Posterior vena cava (tissue), 2 donors: Measurements from ENCODE around the gene PBX4. TPM values are rescaled to one million over a fixed set of nuclear protein-coding genes. Genes with fewer than 3 reads are reported as not detected.

ENCODE experiments used
- DNase-seq: peaks from one replicate; pipeline ENCODE4 v3.0.0-alpha.2; 2020; ENCODE audit warnings: low spot score
- intact Hi-C, 2 donors: fragments of 100-400 bp; cut with DNase I; formaldehyde crosslinking; loops; one replicate each; pipeline versions ENCODE4 v1.14.1 to v1.14.2; 2022 to 2023
- total RNA-seq, 2 donors: library from RNA; stranded (reverse); fragmentation: NEBNext Ultra II Directional; extraction: Animal tissue kit (Norgen Biotek cat#: 25700); gene quantifications; one replicate each; pipeline ENCODE4 v1.2.1, GENCODE V29; 2021
- donor health status: DM: yes; HTN: yes; CAD: no.
- donor health status: DM: yes; HTN: yes; CAD: no.

PBX4 gene
- total RNA-seq, 2 donors from 2014 or later: 0.29 to 0.93 TPM

- no peak for DNase-seq
- intact Hi-C loops: no loop called here
These were observed 32.6 kb upstream of the PBX4 start for GRCh38 chr19:19651076-19651475.

- DNase-seq: no peak
- intact Hi-C loops: no loop called here
These were observed 31.8 kb upstream of the PBX4 start for GRCh38 chr19:19650331-19650730.

GRCh38 chr19:19649580-19649995 is 31.1 kb upstream of the PBX4 start:
- intact Hi-C loops: no loop called here
- DNase-seq: no peak

- no peak for DNase-seq
- intact Hi-C loops: no loop called here
These were observed 30.7 kb upstream of the PBX4 start for GRCh38 chr19:19649155-19649554.

GRCh38 chr19:19647037-19647835 is 28.7 kb upstream of the PBX4 start:
- no peak for DNase-seq
- intact Hi-C loops: no loop called here

GRCh38 chr19:19645233-19645870 is 26.9 kb upstream of the PBX4 start:
- intact Hi-C loops: no loop called here
- no peak for DNase-seq

GRCh38 chr19:19644054-19644388 is 25.5 kb upstream of the PBX4 start:
- intact Hi-C loops: loop anchor here in 1 of 2 donors (5.0 kb wide), 1 partner anchor 112 kb away; no protein-coding TSS in a partner anchor
- no peak for DNase-seq

- DNase-seq: peak; percentile 92
- intact Hi-C loops: loop anchor here (2.0 to 5.0 kb wide), 2 partner anchors 111 kb away; no protein-coding TSS in a partner anchor
These were observed 24.9 kb upstream of the PBX4 start, which contains the start of gene GMIP for GRCh38 chr19:19643158-19644053. Gene GMIP, minus strand, starts transcription at chr19:19643657. Its CDS starts 128 bp downstream, at chr19:19643529.

GRCh38 chr19:19642506-19643157 is 24.1 kb upstream of the PBX4 start:
- intact Hi-C loops: loop anchor here (2.0 to 5.0 kb wide), 2 partner anchors 110 kb away; no protein-coding TSS in a partner anchor
- no peak for DNase-seq

- DNase-seq: no peak
- intact Hi-C loops: loop anchor here in 1 of 2 donors (10.0 kb wide), 1 partner anchor 83 kb away; no protein-coding TSS in a partner anchor
These were observed 19.2 kb upstream of the PBX4 start for GRCh38 chr19:19637523-19638251.

- no peak for DNase-seq
- intact Hi-C loops: loop anchor here in 1 of 2 donors (10.0 kb wide), 1 partner anchor 82 kb away; no protein-coding TSS in a partner anchor
These were observed 18.7 kb upstream of the PBX4 start for GRCh38 chr19:19637186-19637522.

- DNase-seq: peak; percentile 75
- intact Hi-C loops: loop anchor here in 1 of 2 donors (10.0 kb wide), 1 partner anchor 82 kb away; no protein-coding TSS in a partner anchor
These were observed 18.2 kb upstream of the PBX4 start for GRCh38 chr19:19636573-19637185.

GRCh38 chr19:19635313-19635702 is 16.8 kb upstream of the PBX4 start:
- DNase-seq: no peak
- intact Hi-C loops: loop anchor here in 1 of 2 donors (10.0 kb wide), 1 partner anchor 81 kb away; no protein-coding TSS in a partner anchor

- intact Hi-C loops: loop anchor here in 1 of 2 donors (10.0 kb wide), 1 partner anchor 80 kb away; no protein-coding TSS in a partner anchor
These were observed 16.2 kb upstream of the PBX4 start for GRCh38 chr19:19634516-19635312.

GRCh38 chr19:19633711-19634515 is 15.4 kb upstream of the PBX4 start:
- DNase-seq: no peak
- intact Hi-C loops: loop anchor here in 1 of 2 donors (10.0 kb wide), 1 partner anchor 79 kb away; no protein-coding TSS in a partner anchor

More at GRCh38 chr19:19634516-19635312, 16.2 kb upstream of the PBX4 start:
- no peak for DNase-seq

- intact Hi-C loops: loop anchor here in 1 of 2 donors (10.0 kb wide), 1 partner anchor 78 kb away; no protein-coding TSS in a partner anchor
- no peak for DNase-seq
These were observed 14.2 kb upstream of the PBX4 start for GRCh38 chr19:19632661-19633060.
